GM12878 (cell line): ENCODE results near the gene OPN3.

Experiments
- ATF3 ChIP-seq: IDR thresholded peaks from 2 replicates; pipeline ENCODE4 v1.6.1; 2011; ENCODE audit warnings: low read depth, mild to moderate bottlenecking, low read length, moderate library complexity, borderline replicate concordance; ENCODE audit errors: extremely low read depth
- CHD1 ChIP-seq: IDR thresholded peaks from 2 replicates; pipeline ENCODE4 v1.6.1; 2012; ENCODE audit warnings: low read depth, low read length, improper control_type of control experiment
- ESRRA ChIP-seq: IDR thresholded peaks from 2 replicates; pipeline ENCODE4 v1.6.1; 2012; ENCODE audit warnings: mild to moderate bottlenecking, low read length, improper control_type of control experiment

- TF ChIP-seq ESRRA (no peak), ATF3 (no peak), CHD1 (no peak)
Observed at GRCh38 chr1:241557031-241557430, 83.1 kb downstream of the OPN3 start.
